Islet precursor cell (in vitro differentiated cells): Measurements from ENCODE around the gene ATF7IP.
"Not testable (repeated sequence)": the region's sequence is repeated elsewhere in the genome, so short reads cannot be mapped to it uniquely, and the experiment has no call there.

ENCODE experiments used
- DNase-seq: peaks from one replicate; pipeline ENCODE4 v3.0.0-alpha.2; 2018

Gene ATF7IP, protein sequence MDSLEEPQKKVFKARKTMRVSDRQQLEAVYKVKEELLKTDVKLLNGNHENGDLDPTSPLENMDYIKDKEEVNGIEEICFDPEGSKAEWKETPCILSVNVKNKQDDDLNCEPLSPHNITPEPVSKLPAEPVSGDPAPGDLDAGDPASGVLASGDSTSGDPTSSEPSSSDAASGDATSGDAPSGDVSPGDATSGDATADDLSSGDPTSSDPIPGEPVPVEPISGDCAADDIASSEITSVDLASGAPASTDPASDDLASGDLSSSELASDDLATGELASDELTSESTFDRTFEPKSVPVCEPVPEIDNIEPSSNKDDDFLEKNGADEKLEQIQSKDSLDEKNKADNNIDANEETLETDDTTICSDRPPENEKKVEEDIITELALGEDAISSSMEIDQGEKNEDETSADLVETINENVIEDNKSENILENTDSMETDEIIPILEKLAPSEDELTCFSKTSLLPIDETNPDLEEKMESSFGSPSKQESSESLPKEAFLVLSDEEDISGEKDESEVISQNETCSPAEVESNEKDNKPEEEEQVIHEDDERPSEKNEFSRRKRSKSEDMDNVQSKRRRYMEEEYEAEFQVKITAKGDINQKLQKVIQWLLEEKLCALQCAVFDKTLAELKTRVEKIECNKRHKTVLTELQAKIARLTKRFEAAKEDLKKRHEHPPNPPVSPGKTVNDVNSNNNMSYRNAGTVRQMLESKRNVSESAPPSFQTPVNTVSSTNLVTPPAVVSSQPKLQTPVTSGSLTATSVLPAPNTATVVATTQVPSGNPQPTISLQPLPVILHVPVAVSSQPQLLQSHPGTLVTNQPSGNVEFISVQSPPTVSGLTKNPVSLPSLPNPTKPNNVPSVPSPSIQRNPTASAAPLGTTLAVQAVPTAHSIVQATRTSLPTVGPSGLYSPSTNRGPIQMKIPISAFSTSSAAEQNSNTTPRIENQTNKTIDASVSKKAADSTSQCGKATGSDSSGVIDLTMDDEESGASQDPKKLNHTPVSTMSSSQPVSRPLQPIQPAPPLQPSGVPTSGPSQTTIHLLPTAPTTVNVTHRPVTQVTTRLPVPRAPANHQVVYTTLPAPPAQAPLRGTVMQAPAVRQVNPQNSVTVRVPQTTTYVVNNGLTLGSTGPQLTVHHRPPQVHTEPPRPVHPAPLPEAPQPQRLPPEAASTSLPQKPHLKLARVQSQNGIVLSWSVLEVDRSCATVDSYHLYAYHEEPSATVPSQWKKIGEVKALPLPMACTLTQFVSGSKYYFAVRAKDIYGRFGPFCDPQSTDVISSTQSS

DNA sequence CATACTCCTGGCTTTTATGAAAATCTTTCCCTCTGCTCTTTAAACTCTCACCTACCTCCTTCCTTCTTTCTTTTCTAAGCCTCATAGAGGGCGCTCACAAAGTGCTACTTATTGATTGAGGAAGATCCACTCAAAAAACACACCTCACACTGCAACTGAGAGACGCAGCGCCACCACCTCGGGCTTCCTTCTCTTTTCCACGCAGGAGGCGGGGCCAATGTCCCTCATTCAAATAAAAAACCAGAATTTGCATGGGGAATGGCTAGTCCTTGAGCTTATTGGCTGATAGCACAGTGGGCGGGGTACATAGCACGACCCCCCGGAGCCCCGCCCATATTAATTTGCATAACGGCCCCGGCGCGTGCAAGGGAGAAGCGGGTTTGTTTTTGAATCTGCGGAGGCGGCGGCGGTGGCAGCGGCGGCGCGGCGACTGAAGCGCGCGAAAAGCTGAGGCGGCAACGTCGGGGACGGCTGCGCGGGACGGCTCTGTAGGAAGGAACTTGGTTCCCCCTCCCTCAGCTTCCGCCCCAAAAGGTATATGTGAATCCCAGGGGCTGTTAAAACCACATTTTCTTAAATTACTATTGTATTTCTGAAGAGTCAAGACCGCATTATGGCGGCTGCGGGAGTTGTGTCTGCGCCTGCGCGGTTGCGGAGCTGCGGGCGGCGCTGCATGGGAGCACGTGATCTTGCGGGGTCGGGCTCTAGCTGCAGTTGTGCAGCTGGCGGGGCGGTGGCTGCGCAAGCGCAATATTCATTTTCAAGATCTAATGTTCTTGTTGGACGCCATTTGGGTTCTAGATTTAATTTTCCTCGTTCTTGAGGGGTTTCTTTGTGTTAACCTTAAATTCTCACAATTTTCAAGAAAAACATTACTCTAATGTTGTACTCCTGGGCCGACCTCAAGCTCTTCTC lies at the start of gene ATF7IP:
Gene ATF7IP, plus strand, starts transcription at position 389 of the 915 bp plus-strand sequence. CDS start 58,234 bp downstream, outside the sequence.
- DNase-seq: peak; percentile 99

DNA sequence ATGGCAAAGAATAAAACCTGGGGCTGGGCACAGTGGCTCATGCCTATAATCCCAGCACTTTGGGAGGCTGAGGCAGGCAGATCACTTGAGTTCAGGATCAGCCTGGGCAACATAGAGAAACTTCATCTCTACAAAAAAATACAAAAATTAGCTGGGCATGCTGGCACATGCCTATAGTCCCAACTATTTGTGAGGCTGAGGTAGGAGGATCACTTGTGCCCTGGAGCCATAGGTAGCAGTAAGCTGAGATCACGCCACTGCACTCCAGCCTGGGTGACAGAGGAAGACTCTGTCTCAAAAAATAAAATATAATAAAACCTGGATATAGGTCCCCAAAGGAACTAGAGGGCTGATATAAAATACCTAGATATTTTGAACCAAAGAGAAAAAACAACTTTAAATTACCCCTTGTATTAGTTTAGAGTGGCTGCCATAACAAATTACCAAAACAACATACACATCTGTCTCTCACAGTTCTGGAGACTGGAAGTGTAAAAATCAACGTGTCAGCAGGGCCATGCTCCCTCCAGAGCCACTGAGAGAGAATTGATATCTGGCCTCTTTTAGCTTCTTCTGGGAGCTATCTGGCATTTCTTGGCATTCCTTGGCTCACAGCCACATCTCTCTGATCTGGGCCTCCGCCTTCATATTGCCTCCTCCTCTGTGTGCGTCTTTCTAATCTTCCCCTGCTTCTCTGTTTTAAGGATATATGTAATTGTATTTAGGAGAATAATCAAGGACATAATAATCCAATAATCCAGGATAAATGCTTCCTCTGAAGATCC lies 47.9 kb upstream of the ATF7IP start:
- DNase-seq: no peak

DNA sequence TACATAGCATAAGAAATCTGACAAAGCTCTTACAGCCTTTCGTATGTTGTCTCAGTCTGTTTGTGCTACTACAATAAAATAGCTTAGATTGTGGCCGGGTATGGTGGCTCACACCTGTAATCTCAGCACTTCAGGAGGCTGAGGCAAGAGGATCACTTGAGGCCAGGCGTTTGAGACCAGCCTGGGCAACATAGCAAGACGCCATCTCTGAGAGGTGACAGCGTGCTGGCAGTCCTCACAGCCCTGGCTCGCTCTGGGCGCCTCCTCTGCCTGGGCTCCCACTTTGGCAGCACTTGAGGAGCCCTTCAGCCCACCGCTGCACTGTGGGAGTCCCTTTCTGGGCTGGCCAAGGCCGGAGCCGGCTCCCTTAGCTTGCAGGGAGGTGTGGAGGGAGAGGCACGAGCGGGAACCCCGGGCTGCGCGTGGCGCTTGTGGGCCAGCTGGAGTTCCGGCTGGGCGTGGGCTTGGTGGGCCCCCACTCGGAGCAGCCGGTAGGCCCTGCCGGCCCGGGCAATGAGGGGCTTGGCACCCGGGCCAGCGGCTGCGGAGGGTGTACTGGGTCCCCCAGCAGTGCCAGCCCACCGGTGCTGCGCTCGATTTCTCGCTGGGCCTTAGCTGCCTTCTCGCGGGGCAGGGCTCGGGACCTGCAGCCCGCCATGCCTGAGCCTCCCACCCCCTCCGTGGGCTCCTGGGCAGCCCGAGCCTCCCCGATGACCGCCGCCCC lies 45.6 kb upstream of the ATF7IP start:
- not testable (repeated sequence) for DNase-seq

DNA sequence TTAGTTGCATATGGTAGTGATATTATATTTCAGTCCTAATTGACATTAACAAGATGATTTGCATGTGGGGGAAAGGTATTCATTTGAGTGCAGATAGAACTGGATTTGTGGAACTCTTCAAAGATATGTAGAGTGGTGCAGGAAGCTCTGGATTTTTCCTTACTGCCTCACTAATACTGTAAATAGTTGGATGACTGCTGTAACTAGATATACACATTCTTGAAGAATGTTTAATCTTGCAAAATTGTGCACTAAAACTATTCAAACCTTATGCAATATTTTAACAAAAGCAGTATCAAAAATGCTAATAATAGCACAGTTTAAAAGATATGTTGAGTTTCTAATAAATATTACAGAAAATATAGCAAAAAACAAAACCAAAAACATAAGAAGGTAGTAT lies 43.1 kb upstream of the ATF7IP start:
- DNase-seq: no peak

DNA sequence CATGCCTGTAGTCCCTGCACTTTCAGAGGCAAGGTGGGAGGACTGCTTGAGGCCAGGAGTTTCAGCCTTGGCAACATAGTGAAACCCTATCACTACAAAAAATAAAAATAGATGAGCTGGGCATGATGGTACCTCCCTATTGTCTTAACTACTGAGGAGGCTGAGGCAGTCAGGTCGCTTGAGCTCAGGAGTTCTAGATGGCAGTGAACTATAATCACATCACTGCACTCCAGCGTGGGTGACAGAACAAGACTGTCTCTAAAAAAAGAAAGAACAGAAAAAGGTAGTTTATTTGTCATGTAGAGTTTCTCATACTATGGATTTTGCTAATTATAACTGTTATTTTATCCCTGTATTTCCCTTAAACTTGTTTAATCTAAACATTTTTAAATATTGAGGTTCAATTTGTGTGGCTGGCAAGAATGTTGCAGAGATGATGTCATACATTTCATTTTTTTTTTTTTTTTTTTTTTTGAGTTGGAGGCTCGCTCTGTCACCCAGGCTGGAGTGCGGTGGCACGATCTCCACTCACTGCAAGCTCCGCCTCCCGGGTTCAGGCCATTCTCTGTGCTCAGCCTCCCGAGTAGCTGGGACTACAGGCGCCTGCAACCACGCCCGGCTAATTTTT lies 39.7 kb upstream of the ATF7IP start:
- no peak for DNase-seq

DNA sequence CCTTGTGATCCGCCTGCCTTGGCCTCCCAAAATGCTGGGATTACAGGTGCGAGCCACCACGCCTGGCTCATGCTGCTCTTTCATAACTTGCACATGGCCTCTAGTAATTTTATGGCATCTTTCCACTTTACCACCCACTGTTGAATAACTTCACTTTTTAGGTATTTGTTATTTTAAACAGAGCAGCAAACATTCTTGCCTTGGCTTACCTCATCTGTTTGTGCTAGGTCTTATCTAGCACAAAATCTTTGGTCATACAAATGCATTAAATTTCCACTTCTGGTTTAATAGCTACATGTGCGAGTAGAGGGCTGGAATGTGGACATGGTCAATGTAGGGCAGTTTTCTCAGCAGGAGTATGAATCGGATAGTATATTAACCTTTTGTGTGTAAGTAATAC lies 38.8 kb upstream of the ATF7IP start:
- DNase-seq: no peak

DNA sequence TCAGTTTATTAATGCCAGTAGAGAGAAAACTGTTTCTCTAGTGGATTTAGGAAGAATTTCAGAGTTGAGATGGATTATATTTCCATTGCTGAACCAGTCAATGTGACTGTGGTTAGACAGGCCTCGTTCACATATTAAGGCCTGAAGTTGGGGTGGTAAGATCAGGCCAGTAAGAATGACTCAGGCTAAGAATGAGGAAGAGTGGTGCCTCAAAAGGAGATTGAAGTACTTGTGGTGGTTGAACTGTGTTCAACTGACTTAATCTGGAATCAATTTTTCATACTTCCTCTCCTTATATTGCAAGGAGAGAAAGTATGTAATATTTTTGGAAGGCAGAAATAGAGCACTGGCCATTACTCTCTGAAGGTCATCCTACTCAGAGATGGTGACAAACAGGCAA lies 37.8 kb upstream of the ATF7IP start:
- DNase-seq: no peak

DNA sequence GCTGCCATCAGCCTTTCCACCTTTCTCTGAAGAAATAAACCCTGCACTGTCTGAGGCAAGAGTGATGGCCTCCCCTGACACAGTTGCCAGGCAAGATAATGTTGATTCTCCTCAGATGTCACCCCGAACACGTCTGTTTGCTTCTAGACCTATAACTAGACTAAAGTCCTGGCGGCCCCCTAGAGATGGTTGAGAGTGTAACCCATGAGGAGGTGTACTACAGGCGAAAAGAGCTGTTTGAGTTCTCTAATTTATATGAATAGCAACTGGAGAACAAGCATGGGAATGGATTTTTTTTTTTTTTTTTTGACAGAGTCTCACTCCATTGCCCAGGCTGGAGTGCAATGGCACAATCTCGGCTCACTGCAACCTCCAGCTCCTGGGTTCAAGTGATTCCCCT lies 33.0 kb upstream of the ATF7IP start:
- no peak for DNase-seq

DNA sequence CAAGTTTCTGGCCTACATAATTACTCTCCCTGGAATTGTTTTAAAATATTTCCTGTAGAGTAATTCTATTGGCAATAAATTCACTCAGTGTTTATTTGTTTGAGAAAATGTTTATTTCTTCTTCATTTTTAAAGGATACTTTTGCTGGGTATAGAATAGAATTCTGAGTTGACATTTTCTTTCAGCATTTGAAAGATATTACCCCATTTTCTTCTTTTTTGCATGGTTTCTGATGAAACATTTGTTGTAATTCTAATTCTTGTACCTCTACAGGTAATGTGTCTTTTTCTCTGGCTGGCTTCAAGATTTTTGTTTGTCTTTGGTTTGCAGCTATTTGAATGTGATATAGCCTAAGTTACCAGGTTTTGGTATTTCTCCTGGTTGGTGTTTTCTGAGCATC lies 25.1 kb upstream of the ATF7IP start:
- DNase-seq: no peak

DNA sequence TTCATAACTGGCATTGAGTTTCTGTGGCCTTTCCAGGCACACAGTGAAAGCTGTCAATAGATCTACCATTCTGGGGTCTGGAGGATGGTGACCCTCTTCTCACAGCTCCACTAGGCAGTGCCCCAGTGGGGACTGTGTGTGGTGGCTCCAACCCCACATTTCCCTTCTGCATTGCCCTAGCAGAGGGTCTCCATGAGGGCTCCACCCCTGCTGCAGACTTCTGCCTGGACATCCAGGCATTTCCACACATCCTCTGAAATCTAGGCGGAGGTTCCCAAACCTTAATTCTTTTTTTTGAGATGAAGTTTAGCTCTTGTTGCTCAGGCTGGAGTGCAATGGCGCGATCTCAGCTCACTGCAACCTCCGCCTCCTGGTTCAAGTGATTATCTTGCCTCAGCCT lies 14.0 kb upstream of the ATF7IP start:
- not testable (repeated sequence) for DNase-seq

DNA sequence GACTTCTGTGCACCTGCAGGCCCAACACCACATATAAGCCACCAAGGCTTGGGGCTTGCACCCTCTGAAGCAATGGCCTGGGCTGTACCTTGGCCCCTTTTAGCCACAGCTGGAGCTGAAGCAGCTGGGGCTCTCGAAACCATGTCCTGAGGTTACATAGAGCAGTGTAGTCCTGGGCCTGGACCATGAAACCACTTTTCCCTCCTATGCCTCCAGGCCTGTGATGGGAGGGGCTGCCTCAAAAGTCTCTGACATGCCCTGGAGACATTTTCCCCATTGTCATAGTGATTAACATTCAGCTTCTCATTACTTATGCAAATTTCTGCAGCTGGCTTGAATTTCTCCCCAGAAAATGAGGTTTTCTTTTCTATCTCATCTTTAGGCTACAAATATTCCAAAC lies 13.4 kb upstream of the ATF7IP start:
- DNase-seq: not testable (repeated sequence)

DNA sequence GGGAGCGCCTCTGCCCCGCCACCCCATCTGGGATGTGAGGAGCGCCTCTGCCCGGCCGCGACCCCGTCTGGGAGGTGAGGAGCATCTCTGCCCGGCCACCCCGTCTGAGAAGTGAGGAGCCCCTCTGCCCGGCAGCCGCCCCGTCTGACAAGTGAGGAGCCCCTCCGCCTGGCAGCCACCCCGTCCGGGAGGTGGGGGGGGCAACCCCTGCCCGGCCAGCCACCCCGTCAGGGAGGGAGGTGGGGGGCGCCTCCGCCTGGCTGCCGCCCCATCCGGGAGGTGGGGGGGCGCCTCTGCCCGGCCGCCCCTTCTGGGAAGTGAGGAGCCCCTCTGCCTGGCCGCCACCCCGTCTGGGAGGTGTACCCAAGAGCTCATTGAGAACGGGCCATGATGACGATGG lies 10.8 kb upstream of the ATF7IP start:
- DNase-seq: not testable (repeated sequence)

DNA sequence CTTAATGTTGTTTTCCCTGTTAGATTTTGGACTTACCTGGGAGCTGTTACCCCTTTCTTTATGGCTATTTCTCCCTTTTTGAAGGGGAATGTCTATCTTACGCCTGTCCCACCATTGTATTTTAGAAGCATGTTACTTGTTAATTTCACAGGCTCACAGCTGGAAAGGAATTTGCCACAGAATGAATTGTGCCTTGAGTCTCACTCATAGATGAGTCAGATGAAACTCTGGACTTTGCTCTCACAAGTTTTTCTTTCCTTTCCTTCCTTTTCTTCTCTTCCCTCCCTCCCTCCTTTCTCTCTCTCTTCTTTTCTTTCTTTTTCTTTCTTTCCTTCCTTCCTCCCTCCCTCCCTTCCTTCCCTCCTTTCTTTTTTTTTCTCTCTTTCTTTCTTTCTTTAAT lies 9.3 kb upstream of the ATF7IP start:
- DNase-seq: no peak

DNA sequence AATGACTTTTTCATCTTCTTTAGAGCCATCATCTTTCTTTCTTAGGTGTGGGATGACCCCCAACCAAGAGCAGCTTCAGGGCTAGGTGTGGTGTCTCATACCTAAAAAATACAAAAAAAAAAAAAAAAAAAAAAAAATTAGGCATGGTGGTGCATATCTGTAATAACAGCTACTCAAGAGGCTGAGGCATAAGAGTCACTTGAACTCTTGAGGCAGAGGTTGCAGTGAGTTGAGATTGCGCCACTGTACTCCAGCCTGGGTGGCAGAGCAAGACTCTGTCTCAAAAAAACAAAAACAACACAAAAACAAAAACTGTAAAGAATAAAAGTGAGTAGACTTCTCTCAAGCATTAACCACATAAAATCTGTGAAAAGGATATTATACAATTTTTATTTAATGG lies 8.0 kb upstream of the ATF7IP start:
- DNase-seq: no peak

DNA sequence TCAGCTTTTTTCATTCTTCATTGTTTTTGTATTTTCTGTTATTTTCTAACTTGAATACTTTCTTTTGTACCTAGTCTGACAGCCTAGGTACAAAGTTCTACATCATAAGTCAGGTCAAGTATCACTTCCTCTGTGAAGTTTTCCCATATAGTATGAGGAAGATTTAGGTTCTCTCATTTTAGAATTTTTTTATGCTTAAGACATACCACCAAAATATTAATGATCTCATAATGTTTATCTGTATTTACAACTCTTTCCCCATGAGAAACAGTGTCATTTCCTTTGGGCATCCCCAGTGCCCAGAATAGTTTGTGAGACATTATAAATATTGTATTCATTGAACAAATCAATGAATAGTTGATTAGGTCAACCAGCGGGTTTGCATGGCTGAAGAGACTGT lies 3.1 kb upstream of the ATF7IP start:
- no peak for DNase-seq

DNA sequence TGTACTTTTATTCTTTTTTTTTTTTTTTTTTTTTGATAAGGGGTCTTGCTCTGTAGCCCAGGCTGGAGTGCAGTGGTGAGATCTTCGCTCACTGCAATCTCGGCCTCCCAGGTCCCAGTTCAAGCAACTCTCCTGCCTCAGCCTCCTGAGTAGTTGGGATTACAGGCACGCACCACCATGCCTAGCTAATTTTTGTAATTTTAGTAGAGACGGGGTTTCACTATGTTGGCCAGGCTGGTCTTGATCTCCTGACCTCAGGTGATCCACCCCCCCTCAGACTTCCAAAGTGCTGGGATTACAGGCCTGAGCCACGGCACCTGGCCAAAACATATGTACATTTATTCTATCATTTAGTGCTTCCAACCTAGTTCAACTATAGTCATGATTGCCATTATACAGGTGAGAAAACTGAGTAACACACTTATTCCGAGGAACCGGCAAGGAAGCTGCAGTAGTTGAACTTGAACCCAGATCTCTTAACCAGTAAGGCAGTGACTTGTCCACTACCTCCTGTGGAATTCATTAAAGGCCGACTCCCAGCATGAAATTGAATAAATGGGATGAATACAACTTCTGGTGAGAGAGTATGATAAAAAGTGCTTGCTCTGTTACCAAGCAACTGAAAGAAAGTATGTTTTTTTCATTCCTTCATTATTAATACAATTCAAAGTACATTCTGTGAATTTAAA lies 755 bp upstream of the ATF7IP start:
- no peak for DNase-seq

DNA sequence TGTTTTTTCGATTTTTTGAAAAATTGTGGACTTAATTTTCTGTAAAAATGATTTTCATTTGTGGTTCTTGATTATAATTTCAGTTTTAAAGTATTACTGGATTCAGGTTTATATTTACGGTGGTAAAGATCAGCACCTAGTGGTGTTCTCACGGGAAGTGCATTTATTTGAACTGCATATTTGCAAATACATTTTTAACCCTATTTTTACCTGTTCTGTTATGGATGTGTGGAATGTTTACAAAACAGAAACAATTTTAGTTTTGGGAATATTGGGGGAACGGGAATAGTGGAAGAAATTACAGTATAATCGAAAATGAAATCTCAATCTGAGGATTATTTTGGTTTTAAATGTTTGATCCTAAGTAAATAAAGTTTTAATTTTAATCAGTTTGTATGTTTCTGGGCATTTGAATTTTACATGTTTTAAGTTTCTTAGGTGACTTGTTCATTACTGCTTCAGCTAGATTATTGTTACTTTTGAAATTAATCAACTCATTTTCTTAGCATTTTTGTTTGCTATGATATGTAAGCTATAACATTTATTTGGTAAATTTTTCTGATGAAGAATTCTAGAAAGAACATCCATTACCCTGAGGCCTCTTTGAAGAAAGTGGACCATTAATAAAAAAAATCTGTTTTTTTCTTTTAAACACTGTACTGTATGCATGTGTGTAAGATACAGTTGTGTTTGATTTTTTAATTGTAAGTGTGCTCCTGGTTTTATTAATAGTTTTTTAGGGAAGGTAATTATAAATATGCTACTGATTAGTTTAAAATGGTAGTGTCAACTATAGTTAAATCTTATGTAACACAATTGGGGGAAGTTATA lies 942 bp downstream of the ATF7IP start:
- DNase-seq: no peak

DNA sequence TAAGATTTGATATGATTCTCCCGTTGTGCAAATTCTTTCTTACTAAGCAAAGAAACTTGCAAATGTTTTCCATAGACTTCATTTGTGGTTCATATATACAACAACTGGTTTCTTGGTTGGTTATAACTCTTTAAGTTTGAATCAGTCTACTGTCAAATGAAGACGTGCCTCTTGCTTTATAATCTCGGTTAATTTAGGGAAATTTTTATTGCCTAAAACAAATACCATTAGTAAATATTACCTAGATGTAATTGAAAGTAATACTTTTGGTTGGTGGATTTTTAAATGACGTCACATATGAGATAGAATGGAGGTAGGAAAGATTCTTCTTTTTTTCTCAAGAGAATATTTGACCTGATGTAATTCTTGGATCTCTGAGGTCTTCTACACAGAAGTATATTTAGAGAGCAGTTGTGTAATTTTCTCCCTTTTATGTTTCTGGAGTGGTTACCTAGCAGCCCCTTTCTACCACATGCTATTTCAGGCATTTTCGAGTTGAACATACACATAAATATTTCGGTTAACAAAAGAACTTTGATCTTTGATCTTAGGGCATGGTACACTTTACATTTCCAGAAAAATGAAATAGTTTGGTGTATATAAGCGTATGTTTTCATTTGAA lies 1.7 kb downstream of the ATF7IP start:
- DNase-seq: no peak
